ENCODE results near the gene LSM4. TPM values are rescaled to one million over a fixed set of nuclear protein-coding genes. Genes with fewer than 3 reads are reported as not detected.
A peak's percentile ranks its signal among the peaks of the same experiment; 100 is the strongest.

The LSM4 gene
- total RNA-seq, 4 donors from 2014 or later: 94.3 to 218 (median 175) TPM

DNA sequence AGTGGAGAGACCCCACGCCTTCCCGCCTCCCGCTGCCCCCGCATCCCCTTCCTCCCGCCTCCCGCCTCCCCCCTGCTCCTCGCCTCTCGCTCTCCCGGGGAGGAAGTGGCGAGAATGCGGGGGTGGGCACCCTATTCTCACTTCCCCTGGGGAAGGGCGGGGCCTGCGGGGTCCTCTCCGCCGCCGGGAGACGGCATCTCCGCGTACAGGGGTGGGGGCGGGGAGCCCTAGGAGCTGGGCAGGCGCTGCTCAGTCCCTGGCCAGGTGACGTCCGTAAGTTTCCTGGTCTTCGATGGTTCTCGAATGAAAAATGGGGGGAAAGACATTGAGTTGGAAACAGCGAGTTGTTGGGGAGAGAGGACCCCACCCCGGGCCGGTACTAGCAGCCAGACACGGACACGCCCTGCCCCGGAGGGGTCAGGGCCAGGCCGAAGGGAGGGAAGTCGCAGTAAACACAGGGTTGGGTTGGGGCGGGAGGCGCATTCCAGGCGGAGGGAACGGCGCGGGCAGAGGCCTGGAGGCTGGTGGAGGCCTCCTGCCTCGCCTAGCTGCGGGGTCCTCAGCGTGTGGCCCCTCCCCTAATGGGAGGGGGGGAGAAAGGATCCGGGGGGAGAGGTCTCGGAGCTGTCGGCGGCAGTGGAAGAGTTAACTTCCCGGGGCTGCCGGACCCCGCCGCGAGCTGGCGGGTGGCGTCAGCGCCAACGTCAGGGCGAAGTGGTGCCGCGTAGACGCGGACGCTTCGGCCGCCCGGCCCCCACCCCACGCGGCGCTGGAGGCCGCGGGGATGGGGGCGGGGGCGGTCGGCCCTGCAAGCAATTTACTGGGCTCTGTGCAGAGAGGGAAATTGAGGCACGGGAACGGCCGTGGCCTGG lies 31.1 kb downstream of the LSM4 start:
- Histone ChIP-seq H3K4me3 (peak overlapping the region; percentile 40 to 79 (median 54)), H3K27ac (peak overlapping the region; percentile 95 to 99 (median 96)), H3K4me1 (peaks cover 10 to 39% (median 30%) of the 10 kb centered on the region in 4 donors), H3K9me3 (no peaks in the 10 kb centered on the region), H3K36me3 (no peaks in the 10 kb centered on the region), H3K27me3 (no peaks in the 10 kb centered on the region)
- intact Hi-C loops (cut with DNase I; ENCODE audit: low total_unique reads): no loop called here
- DNase-seq: peak; percentile 90
- peak; percentile 19 for TF ChIP-seq EP300 (IDR thresholded peaks at IDR 0.05; ENCODE audit: low read depth)
- TF ChIP-seq POLR2A (IDR thresholded peaks at IDR 0.05): peak; percentile 88
- TF ChIP-seq POLR2AphosphoS5 (IDR thresholded peaks at IDR 0.05): peak; percentile 78 to 86 (median 85)
- TF ChIP-seq, protein P1, sequence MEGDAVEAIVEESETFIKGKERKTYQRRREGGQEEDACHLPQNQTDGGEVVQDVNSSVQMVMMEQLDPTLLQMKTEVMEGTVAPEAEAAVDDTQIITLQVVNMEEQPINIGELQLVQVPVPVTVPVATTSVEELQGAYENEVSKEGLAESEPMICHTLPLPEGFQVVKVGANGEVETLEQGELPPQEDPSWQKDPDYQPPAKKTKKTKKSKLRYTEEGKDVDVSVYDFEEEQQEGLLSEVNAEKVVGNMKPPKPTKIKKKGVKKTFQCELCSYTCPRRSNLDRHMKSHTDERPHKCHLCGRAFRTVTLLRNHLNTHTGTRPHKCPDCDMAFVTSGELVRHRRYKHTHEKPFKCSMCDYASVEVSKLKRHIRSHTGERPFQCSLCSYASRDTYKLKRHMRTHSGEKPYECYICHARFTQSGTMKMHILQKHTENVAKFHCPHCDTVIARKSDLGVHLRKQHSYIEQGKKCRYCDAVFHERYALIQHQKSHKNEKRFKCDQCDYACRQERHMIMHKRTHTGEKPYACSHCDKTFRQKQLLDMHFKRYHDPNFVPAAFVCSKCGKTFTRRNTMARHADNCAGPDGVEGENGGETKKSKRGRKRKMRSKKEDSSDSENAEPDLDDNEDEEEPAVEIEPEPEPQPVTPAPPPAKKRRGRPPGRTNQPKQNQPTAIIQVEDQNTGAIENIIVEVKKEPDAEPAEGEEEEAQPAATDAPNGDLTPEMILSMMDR (IDR thresholded peaks at IDR 0.05): no peak
- WGBS, 2 donors (ENCODE audit: low coverage in 1 of 2): 0% methylated on average over 2 to 52 of the region's 75 CpGs
- in situ Hi-C loops (cut with MboI; ENCODE audit: low pct_ligation_motif_present in 1 of 4, low pct_unique_long_range_greater_than_20kb in 1 of 4, low sequenced_read_pairs in 3 of 4): no loop called here

DNA sequence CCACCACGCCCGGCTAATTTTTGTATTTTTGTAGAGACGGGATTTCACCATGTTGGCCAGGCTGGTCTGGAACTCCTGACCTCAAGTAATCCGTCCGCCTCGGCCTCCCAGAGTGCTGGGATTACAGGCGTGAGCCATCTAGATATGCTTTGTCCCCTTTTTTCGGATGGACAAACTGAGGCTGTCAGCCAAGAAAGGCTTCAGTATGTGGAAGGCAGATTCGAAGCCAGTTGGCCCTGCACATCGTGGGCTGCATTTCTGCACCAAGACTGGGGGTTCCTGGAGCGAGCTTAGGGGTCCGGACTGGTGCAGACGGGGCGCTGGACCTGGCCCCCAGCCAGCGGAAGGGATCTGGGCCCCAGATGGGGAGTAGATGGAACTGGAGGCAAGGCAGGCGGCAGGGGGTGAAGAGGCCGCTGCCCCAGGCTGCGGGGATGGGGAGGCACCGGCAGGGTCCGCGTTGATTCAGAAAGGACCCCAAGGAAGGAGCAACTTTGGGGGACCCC lies 31.8 kb downstream of the LSM4 start:
- H3K9me3 ChIP-seq: no peaks in the 10 kb centered on the region
- H3K27ac ChIP-seq: peak overlapping the region; percentile 95 to 99 (median 96)
- WGBS, 2 donors (ENCODE audit: low coverage in 1 of 2): 25 to 44% methylated on average over 2 to 20 of the region's 21 CpGs
- H3K4me1 ChIP-seq: peaks cover 10 to 39% (median 30%) of the 10 kb centered on the region in 4 donors
- in situ Hi-C loops (cut with MboI; ENCODE audit: low pct_ligation_motif_present in 1 of 4, low pct_unique_long_range_greater_than_20kb in 1 of 4, low sequenced_read_pairs in 3 of 4): no loop called here
- TF ChIP-seq, protein P1 (IDR thresholded peaks at IDR 0.05): peak in 1 of 5 experiments; percentile 11
- no peak for TF ChIP-seq EP300 (IDR thresholded peaks at IDR 0.05; ENCODE audit: low read depth)
- H3K4me3 ChIP-seq: peak overlapping the region; percentile 40 to 79 (median 54)
- intact Hi-C loops (cut with DNase I; ENCODE audit: low total_unique reads): no loop called here
- no peaks in the 10 kb centered on the region for H3K36me3 ChIP-seq
- no peak for DNase-seq
- H3K27me3 ChIP-seq: no peaks in the 10 kb centered on the region

DNA sequence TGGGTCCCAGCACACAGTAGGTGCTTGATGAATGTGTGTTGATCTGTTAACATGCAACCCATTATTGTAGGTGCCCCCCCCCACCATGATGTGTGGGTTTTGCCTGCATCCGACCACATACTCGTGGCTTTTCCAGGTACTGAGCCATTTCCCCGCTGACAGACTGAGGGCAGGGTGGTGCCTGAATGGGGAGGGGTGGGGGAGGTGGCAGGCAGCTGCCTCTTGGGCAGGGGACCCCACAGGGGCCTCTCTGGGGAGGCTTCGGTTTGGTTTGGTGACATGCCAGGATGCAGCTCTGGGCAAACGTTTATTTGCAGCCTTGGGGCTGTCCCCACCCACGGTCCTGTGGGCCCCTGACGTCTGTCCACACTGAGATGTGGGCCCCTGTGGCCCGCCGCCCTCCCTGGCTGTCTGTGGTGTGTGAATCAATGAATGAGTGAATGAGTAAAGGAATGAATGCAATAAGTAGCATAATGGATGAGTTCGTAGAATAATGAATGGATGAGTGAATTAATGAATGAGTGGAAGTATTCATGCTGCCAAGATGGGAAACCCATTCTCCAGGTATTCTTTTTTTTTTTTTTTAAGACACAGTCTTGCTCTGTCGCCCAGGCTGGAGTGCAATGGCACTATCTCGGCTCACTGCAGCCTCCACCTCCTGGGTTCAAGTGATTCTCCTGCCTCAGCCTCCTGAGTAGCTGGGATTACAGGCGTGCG lies 32.4 kb downstream of the LSM4 start:
- 32 to 44% methylated on average over 3 to 14 of the region's 14 CpGs for WGBS, 2 donors (ENCODE audit: low coverage in 1 of 2)
- H3K27ac ChIP-seq: peak overlapping the region; percentile 95 to 99 (median 96)
- in situ Hi-C loops (cut with MboI; ENCODE audit: low pct_ligation_motif_present in 1 of 4, low pct_unique_long_range_greater_than_20kb in 1 of 4, low sequenced_read_pairs in 3 of 4): no loop called here
- no peaks in the 10 kb centered on the region for H3K36me3 ChIP-seq
- peak; percentile 62 for DNase-seq
- H3K4me3 ChIP-seq: no peak overlapping the region
- intact Hi-C loops (cut with DNase I; ENCODE audit: low total_unique reads): no loop called here
- no peak for TF ChIP-seq POLR2A (IDR thresholded peaks at IDR 0.05)
- TF ChIP-seq, protein P1 (IDR thresholded peaks at IDR 0.05): no peak
- no peaks in the 10 kb centered on the region for H3K27me3 ChIP-seq
- no peaks in the 10 kb centered on the region for H3K9me3 ChIP-seq
- H3K4me1 ChIP-seq: peaks cover 10 to 39% (median 30%) of the 10 kb centered on the region in 4 donors
